NCI-H146 treated with DMSO at 0.1 percent for 48 hours (cell line): ENCODE results near the gene PARN.
"Not testable (repeated sequence)": the region's sequence is repeated elsewhere in the genome, so short reads cannot be mapped to it uniquely, and the experiment has no call there.

Experiments
- DNase-seq: peaks from one replicate; lab custom pipeline; 2025; ENCODE audit not compliant: unreplicated experiment; lab: John Stamatoyannopoulos, UW

PARN gene

DNA sequence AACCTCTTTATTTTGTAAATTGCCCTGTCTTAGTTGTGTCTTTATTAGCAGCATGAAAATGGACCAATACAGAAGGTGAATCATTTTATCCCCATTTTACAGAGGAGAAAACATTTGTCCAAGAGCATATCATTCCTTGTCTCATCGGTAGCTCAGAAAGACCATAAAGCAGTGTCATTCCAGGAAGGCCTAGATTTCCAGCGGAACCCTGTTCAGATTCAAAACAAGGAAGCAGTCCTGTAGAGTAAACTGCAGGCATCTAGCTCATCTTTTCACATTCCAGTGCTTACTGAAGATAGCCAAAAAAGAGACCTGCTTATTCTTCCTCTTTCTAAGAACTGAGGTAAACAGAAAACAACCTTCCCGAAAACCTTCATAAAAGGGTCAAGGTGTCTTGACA lies 54.0 kb downstream of the PARN start:
- no peak for DNase-seq

GRCh38 chr16:14574698-14575415 lies 55.2 kb downstream of the PARN start:
- not testable (repeated sequence) for DNase-seq

DNA sequence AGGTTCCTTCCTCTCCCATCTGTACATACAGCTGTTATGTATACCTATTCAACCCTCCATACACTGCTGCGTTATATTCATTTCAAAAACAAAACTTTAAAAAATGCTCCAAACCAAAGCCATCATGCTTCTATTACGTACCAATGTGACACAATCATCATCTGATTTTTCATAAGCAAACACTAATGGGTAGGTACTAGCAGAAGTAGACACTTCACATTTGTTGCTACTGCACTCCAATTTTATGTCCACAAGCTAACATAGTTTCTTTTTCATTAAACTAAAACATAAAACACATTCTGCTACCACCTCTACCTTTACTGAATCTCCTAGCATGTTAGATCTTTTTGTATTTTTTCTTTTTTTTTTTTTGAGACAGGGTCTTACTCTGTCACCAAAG lies 57.5 kb downstream of the PARN start:
- DNase-seq, result no peak

DNA sequence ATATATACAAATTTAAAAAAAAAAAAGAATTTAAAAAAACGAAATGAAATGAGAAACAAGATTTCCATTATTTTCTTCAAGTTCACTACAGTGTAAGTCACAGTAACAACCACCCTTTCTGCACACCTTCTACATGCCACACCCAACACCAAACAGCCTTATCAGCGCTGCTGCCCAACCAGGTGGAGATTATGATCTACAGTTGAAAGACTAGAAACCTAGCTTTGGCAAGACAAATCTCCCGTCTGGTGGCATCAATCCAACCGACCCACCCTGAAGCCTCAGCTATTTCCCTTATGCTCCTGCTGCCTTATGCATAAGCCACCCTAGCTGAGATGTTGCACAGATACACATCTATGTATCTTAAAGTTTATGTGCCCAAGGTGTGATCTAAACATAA lies 60.8 kb downstream of the PARN start:
- DNase-seq, result no peak

- peak; percentile 15 for DNase-seq
Measured at GRCh38 chr16:14566599-14566998, 63.5 kb downstream of the PARN start.

DNA sequence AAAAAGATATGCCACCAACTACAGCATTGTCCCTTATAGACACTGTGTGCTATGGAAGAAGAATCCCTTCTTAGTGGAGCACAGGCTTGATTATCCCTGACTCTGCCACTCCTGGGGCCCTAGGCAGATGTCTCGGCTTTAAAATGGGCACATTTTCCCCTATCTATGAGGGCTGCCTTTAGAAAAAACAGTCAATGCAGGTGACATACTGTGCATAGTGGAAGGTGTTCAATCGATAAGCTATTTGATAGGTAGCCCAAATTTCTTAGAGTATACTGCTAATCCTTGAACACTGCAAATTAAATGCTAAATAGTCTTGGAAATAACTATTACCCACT lies 64.4 kb downstream of the PARN start:
- DNase-seq, result no peak

GRCh38 chr16:14564861-14565687 lies 65.0 kb downstream of the PARN start:
- DNase-seq, result peak; percentile 98

DNA sequence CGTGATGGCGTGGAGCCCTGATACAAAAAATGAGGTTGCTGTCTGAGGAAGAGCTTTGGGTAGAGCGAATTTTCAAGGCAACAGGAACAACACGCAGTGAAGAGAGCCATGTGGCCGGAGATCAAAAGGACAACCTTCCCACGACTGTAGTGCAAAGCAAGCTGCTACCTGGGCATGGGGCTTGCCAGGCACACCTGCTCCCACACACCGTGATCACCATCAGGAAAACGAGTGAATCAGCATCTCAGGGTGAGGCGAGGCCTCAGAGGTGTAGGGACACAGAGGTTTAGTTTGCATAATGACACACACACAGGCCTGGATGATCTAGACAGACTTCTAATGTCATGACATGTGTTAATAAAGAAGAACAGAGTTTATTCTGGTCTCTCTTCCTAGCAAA lies 65.7 kb downstream of the PARN start:
- DNase-seq, result peak; percentile 84

DNA sequence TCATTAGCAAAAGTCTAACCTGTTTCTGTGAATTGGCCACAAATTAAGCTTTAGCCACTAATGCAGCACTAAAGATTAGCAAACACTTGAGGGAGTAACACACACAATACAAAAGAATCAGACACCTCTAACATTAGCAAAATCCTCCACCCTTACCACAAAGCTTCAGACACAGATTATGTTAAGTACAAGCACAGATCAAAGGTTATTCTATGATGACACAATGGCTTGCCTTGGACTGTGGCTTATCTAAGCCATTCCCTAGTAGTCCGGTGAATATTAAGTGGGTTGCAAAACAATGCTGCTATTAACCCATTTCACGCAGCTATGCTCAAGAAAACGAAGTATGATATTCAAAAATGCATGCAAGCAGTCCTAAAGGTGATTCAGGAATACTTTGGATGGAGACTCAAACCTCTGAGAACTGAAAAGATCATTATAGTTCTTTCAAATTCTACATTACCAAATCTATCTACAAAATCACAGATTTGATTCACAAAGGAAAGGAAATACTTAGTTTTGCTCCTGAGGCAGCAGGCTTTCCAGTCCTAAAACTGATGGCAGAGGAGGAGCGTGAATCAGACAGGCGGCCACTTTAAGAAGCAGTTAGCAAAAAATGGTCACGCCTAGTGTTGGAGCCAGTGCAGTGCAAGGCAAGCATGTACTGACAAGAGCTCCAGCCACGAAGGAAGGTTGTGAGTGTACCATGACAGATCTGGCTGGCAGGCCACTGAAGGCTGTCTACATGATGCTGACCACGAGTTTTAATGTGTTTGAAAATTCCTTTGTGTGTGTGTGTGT lies 67.2 kb downstream of the PARN start:
- DNase-seq, result peak; percentile 71

GRCh38 chr16:14560523-14560922 lies 69.5 kb downstream of the PARN start:
- no peak for DNase-seq

DNA sequence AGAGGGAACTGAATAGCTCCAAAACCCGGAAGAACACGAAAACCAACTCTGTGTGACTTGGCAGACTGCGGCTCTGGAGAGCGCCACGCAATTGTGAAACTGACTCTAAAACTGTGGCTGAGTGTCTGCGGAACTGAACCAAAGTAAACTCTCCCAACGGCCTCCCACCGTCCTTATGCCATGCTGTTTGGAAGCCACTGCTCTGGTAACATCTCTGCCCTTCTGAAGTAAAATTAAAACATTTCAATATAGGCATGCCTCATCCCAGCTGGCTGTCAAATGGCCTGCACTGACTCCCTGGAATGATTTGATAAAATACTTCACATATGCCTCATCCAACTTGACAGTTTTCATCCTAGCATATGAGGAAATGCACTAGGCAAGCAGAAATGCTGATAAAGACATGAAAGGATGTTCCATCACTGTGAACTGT lies 70.2 kb downstream of the PARN start:
- no peak for DNase-seq

- DNase-seq, result no peak
Measured at GRCh38 chr16:14553447-14553846, 76.6 kb downstream of the PARN start.

GRCh38 chr16:14549789-14550153 lies 80.3 kb downstream of the PARN start:
- peak; percentile 98 for DNase-seq

GRCh38 chr16:14548933-14549788 lies 80.9 kb downstream of the PARN start:
- DNase-seq, result peak; percentile 49

DNA sequence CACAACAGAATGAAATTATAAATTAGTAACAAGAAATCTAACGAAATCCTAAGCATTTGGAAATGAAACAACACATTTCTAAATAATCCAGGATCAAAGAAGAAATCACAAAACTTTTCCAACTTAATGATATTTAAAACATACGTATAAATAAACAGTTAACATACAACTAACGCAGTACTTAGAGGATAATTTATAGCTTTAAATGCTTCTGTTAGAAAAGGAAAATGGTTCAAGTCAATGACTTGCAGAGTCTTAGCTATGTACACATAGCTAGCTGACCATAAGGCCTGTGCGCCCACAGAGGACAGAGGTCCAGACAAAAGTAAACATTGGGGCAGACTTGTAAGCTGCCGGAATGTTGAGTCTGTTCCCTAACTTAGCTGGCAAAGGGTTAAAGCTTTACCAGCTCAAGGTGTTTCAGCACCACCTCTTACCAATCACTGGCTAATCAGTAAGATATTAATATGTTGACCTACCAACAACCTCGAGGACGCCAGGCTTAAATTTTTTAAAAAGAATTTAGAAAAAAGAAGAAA lies 84.6 kb downstream of the PARN start:
- DNase-seq, result no peak

GRCh38 chr16:14544846-14545245 lies 85.2 kb downstream of the PARN start:
- not testable (repeated sequence) for DNase-seq

GRCh38 chr16:14539631-14540030 lies 90.4 kb downstream of the PARN start:
- no peak for DNase-seq

DNA sequence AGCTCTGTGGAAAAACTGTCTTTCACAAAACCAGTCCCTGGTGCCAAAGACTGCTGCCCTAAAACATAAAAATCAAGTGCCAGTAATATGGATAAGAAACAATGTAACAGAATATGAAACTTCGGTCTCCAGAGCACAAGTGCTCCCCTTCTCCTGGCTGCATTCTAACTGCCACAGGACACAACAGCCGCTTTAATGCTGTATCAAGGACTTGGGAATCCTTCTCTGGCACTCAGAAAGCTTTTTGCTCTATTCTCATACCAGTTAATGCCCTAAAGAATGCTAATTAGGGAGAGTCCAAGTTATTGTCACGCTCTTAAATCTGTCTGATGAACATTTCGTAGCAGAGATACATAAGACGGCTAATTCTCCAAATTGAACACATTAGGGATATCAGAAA lies 90.9 kb downstream of the PARN start:
- DNase-seq, result no peak

- DNase-seq, result no peak
Measured at GRCh38 chr16:14538604-14539003, 91.5 kb downstream of the PARN start.

- no peak for DNase-seq
Measured at GRCh38 chr16:14531613-14532012, 98.4 kb downstream of the PARN start.

- no peak for DNase-seq
Measured at GRCh38 chr16:14531101-14531500, 99.0 kb downstream of the PARN start.
